ENCODE data around the gene INO80. TPM values are rescaled to one million over a fixed set of nuclear protein-coding genes. Genes with fewer than 3 reads are reported as not detected.

Gene INO80
- total RNA-seq, 1 experiment from 2014 or later = 38.4 TPM

DNA sequence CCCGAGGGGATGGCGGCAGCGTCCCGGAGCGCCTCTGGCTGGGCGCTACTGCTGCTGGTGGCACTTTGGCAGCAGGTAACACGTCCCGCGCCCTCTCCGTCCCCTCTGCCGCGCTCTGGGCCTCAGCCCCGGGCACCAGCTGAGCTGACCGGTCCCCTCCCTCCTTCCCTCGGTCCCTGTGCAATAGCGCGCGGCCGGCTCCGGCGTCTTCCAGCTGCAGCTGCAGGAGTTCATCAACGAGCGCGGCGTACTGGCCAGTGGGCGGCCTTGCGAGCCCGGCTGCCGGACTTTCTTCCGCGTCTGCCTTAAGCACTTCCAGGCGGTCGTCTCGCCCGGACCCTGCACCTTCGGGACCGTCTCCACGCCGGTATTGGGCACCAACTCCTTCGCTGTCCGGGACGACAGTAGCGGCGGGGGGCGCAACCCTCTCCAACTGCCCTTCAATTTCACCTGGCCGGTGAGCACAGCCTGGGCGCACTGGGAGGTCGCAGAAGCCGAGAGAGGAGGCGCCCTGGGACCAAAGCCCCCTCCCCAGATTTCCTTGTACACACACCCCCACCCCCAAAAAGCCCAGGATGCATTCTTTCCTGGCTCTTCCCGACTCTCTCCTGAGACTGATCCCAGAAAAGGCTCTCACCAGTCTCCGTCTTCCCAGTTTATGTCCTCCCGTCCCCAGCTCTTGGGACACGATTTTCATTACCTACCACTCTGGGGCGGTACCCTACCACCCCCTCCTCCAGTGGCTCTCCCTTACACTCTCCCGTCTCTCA is 186.2 kb downstream of the INO80 start:
- Histone ChIP-seq H3K79me2 (ENCODE audit: low read length) (no peaks in the 10 kb centered on the region), H3K27me3 (ENCODE audit: low read length) (peaks cover 25% of the 10 kb centered on the region), H2AFZ (ENCODE audit: low read length) (peak overlapping the region; percentile 85), H3F3A (ENCODE audit: low read length, unreplicated experiment) (no peaks in the 10 kb centered on the region), H3K9me2 (replicated peaks; ENCODE audit: low read length) (no peaks in the 10 kb centered on the region), H3K36me3 (ENCODE audit: low read depth, low read length) (no peaks in the 10 kb centered on the region), H4K20me1 (ENCODE audit: low read length) (no peaks in the 10 kb centered on the region), H3K27ac (ENCODE audit: low read length) (no peak overlapping the region), H3K4me1 (ENCODE audit: insufficient read depth, low read length) (peaks cover 49% of the 10 kb centered on the region), H3K9me3 (ENCODE audit: low read length) (no peaks in the 10 kb centered on the region), H3K4me3 (ENCODE audit: low read length) (peak overlapping the region; percentile 76), H3K4me2 (ENCODE audit: low read length) (peak overlapping the region; percentile 97), H3K9ac (ENCODE audit: low read length) (0 out of 2 replicates have a peak overlapping the region, but pooled peaks have one; percentile 9)
- BruUV-seq (replicated peaks) = TSS peak; percentile 45
- ATAC-seq = peak; percentile 38
- POLR2A ChIA-PET (ENCODE audit: unreplicated experiment) = interaction anchor here (0.6 kb wide), 1 partner anchor 23 kb away, joined by 9 read pairs; no protein-coding TSS in a partner anchor
- intact Hi-C loops (cut with micrococcal nuclease) = loop anchor here (1.0 to 10.0 kb wide), 2 partner anchors 24 to 255 kb away; no protein-coding TSS in a partner anchor
- TF ChIP-seq, protein P1, sequence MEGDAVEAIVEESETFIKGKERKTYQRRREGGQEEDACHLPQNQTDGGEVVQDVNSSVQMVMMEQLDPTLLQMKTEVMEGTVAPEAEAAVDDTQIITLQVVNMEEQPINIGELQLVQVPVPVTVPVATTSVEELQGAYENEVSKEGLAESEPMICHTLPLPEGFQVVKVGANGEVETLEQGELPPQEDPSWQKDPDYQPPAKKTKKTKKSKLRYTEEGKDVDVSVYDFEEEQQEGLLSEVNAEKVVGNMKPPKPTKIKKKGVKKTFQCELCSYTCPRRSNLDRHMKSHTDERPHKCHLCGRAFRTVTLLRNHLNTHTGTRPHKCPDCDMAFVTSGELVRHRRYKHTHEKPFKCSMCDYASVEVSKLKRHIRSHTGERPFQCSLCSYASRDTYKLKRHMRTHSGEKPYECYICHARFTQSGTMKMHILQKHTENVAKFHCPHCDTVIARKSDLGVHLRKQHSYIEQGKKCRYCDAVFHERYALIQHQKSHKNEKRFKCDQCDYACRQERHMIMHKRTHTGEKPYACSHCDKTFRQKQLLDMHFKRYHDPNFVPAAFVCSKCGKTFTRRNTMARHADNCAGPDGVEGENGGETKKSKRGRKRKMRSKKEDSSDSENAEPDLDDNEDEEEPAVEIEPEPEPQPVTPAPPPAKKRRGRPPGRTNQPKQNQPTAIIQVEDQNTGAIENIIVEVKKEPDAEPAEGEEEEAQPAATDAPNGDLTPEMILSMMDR (conservative IDR thresholded peaks at IDR 0.05; ENCODE audit: low read depth, low read length) = no peak
- TF ChIP-seq EZH2phosphoT487 (IDR thresholded peaks at IDR 0.05; ENCODE audit: borderline replicate concordance, low read length) (no peak), EZH2 (IDR thresholded peaks at IDR 0.05; ENCODE audit: low read length, unreplicated experiment) (no peak)
- CTCF ChIA-PET = interaction anchor here (0.5 to 2.0 kb wide), 9 partner anchors 12 to 99 kb away, joined by 6 to 18 read pairs (median 9); no protein-coding TSS in a partner anchor
- DNase-seq = peak; percentile 51

Other genes with a start within 250 kb of the INO80 start
- 39.5 and 52.2 TPM in 2 replicates for gene RHOV, start 242.0 kb downstream of the INO80 start, total RNA-seq (2014; rRNA removed)
- 37.6 and 39.5 TPM in 2 replicates for gene VPS18, start 221.8 kb downstream of the INO80 start, total RNA-seq (2014; rRNA removed)
- gene DLL4, start 186.9 kb downstream of the INO80 start, total RNA-seq (2014; rRNA removed) = 2.2 and 2.9 TPM in 2 replicates
- gene CHAC1, start 162.8 kb downstream of the INO80 start, total RNA-seq (2014; rRNA removed) = 6.2 and 13.3 TPM in 2 replicates
- gene EXD1, start 114.5 kb upstream of the INO80 start, total RNA-seq (2014; rRNA removed) = not detected in 2 replicates
- 62.2 and 107 TPM in 2 replicates for gene CHP1, start 115.0 kb upstream of the INO80 start, total RNA-seq (2014; rRNA removed)
- 26.6 and 40.3 TPM in 2 replicates for gene OIP5, start 216.3 kb upstream of the INO80 start, total RNA-seq (2014; rRNA removed)
- 96.2 and 178 TPM in 2 replicates for gene NUSAP1, start 216.6 kb upstream of the INO80 start, total RNA-seq (2014; rRNA removed)